ENCODE data around the gene ZFP91.
"Not testable (repeated sequence)": the region's sequence is repeated elsewhere in the genome, so short reads cannot be mapped to it uniquely, and the experiment has no call there.

Gene ZFP91

DNA sequence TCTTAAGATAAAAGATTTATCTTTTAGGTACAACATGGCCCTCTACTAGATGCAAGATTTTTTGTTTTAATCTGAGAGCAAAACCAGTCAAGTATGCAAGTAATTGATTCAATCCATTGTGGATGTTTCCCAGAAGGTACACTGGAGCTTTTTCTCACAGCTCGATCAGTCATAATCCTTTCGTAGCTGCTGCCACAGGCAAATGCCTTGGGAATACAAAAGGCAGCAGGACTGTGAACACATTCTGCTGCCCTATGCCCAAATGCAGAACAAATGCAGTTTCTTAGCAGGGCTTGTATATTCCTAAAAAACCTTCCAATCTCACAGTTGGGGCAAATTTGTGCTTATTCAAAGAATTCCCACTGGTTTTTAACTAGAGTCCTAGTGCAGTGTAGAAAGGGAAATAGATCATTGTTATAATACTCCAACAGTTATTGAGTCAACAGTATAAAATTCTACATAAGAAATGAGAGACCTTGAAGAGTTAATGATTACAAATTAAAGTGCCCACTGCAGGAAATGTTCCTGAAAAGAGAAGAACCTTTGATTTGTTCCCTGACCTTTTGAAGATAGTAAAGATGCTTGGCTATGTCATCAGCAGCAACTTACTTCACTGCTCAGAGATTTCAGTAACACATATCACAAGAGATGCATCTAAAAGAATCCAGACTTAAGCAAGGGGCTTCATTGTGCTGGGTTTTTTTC is 17.3 kb upstream of the ZFP91 start:
- no peak overlapping the region for H3K4me3 ChIP-seq (replicated peaks; ENCODE audit: low read depth, low read length)
- DNase-seq (ENCODE audit: extremely low read depth, low read depth), result no peak
- TF ChIP-seq, protein P1, sequence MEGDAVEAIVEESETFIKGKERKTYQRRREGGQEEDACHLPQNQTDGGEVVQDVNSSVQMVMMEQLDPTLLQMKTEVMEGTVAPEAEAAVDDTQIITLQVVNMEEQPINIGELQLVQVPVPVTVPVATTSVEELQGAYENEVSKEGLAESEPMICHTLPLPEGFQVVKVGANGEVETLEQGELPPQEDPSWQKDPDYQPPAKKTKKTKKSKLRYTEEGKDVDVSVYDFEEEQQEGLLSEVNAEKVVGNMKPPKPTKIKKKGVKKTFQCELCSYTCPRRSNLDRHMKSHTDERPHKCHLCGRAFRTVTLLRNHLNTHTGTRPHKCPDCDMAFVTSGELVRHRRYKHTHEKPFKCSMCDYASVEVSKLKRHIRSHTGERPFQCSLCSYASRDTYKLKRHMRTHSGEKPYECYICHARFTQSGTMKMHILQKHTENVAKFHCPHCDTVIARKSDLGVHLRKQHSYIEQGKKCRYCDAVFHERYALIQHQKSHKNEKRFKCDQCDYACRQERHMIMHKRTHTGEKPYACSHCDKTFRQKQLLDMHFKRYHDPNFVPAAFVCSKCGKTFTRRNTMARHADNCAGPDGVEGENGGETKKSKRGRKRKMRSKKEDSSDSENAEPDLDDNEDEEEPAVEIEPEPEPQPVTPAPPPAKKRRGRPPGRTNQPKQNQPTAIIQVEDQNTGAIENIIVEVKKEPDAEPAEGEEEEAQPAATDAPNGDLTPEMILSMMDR (IDR thresholded peaks at IDR 0.05; ENCODE audit: low read depth, low read length, missing control alignments), result no peak

DNA sequence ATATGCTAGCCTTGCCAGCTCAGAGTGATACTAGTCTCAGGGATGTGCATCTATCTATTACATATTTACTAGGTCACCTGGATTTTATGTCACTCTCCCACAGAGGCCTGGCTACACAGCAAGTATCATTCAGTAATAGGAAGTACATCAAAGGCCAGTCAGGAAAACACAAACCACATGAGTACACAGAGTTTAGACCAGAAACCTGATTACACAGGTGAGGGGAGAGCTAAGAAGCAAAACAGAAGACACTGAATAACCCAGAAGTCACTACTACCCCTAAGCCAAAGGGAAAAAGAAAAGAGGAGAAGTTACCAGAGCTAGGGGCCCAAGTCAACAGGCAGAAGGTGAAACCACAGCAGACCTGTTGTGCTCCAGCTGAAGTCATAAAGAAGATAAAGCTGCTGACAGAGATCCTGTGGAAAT is 16.5 kb upstream of the ZFP91 start:
- no peak overlapping the region for H3K4me3 ChIP-seq (replicated peaks; ENCODE audit: low read depth, low read length)
- no peak for DNase-seq (ENCODE audit: extremely low read depth, low read depth)
- TF ChIP-seq, protein P1 (IDR thresholded peaks at IDR 0.05; ENCODE audit: low read depth, low read length, missing control alignments), result no peak

DNA sequence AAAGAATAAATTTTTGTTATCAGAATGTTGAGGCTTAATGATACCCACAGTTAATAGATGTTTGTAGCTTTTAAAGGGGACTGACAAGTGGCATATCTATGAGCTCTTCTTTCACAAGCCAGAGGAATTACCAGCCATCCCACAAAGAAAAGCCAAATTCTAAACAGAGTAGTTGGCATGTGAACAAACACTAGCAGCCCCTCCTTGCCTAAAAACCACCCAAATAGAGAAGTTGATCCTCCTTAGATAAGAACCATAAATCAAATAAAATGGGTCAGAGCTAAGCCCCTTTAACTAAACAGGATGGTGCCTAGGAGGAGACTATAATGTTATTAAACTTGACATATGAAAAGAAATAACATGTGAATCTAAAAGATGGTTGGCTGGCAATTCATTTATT is 14.6 kb upstream of the ZFP91 start:
- no peak for DNase-seq (ENCODE audit: extremely low read depth, low read depth)
- H3K4me3 ChIP-seq (replicated peaks; ENCODE audit: low read depth, low read length), result no peak overlapping the region
- TF ChIP-seq, protein P1 (IDR thresholded peaks at IDR 0.05; ENCODE audit: low read depth, low read length, missing control alignments), result no peak

DNA sequence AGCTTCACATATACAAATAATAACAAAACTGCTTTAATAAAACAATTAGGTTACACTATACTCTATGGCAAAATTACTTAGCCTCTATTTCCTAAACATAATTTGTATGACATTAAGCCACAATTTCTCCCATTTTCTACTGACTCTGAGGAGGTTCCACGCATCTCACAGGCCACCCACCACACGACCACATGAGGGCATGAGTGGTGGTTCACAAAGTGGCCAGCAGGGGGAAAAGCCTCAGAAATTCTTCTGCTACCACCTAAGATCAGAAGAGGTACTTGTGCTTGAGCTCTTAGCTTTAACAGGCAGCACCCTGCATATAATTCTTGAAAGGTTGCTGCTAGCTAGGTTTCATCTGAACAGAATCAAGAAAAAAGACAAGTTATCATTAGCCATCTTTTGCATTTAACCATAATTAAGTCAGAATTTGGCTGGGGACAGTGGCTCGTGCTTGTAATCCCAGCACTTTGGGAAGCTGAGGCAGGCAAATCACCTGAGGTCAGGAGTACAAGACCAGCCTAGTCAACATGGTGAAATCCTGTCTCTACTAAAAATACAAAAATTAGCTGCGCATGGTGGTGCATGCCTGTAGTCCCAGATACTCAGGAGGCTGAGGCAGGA is 10.9 kb upstream of the ZFP91 start:
- TF ChIP-seq, protein P1 (IDR thresholded peaks at IDR 0.05; ENCODE audit: low read depth, low read length, missing control alignments), result peak; percentile 83
- DNase-seq (ENCODE audit: extremely low read depth, low read depth), result peak; percentile 39

DNA sequence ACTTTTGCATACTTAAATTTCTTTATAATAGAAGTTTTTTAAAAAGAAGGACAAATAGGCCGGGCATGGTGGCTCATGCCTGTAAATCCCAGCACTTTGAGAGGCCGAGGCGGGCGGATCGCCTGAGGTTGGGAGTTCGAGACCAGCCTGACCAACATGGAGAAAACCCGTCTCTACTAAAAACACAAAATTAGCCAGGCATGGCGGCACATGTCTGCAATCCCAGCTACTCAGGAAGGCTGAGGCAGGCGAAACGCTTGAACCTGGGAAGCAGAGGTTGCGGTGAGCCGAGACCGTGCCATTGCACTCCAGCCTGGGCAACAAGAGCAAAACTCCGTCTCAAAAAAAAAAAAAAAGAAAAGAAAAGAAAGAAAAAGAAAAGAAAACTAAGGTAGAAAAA is 6.0 kb upstream of the ZFP91 start:
- not testable (repeated sequence) for DNase-seq (ENCODE audit: extremely low read depth, low read depth); H3K4me3 ChIP-seq (replicated peaks; ENCODE audit: low read depth, low read length)

More for the DNA sequence above, 10.9 kb upstream of the ZFP91 start:
- no peak overlapping the region for H3K4me3 ChIP-seq (replicated peaks; ENCODE audit: low read depth, low read length)

DNA sequence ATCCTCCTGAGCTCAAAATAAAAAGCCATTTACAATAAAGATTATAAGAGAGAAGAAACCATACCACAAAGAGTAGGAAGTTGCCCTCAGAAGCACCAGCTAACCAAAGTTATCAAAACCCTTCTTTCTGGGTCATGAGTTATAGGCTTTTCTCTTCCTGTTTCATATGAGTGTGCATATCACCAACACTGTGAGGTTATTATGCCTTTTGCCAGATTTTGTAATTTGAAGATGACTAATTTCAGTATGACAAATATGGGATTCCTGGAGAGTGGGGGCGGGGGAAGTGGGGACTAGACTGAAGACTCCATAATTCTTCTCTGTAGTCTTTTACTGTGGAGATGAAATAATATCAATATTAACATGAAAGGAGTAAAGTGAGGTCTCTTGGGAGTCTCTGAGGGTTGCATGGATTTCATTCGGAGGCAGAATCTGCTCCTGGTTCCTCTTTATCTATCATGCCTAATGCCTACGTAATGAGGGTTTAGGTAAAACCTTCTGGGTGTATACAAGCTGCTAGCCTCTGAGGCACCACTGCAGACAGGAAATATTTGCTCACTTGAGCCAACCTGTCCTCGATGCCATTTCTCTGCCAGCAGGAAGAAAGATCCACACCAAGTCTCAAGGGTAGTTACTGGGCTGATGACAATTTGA is 5.3 kb upstream of the ZFP91 start:
- peak overlapping the region; percentile 32 for H3K4me3 ChIP-seq (replicated peaks; ENCODE audit: low read depth, low read length)
- DNase-seq (ENCODE audit: extremely low read depth, low read depth), result no peak
- TF ChIP-seq, protein P1 (IDR thresholded peaks at IDR 0.05; ENCODE audit: low read depth, low read length, missing control alignments), result no peak

DNA sequence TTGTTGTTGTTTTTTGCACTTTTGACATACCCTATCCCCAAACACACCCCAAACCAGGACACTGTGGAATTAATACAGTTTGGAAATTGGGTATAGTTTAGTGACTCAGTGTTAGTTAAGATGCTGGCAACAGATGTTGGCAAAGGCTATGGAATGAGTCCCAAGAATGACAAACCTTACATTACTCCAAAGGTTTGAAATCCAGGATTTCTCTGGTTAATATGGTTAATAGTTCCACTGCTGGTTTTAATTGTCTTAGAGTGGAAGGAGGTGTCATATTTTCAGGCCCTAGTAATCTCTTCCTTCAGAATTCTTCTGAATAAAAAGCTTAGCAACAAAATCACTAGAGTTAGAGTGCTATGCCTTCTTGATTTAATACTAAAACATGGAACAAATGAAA is 4.0 kb upstream of the ZFP91 start:
- DNase-seq (ENCODE audit: extremely low read depth, low read depth), result no peak
- TF ChIP-seq, protein P1 (IDR thresholded peaks at IDR 0.05; ENCODE audit: low read depth, low read length, missing control alignments), result no peak
- H3K4me3 ChIP-seq (replicated peaks; ENCODE audit: low read depth, low read length), result peak overlapping the region; percentile 32

Measured in HFF-Myc (cell line).